Mucosa of stomach (tissue), 1 donor: ENCODE data around the gene GMDS.

ENCODE experiments used
- H3K27me3 ChIP-seq: one replicate; pipeline ENCODE4 v1.7.0; 2013; ENCODE audit warnings: mild to moderate bottlenecking, low read length; ENCODE audit not compliant: control insufficient read depth, insufficient read depth
- H3K36me3 ChIP-seq: one replicate; pipeline ENCODE4 v1.7.0; 2013; ENCODE audit warnings: low read length; ENCODE audit not compliant: control insufficient read depth, insufficient read depth
- H3K4me1 ChIP-seq: one replicate; pipeline ENCODE4 v1.7.0; 2013; ENCODE audit warnings: mild to moderate bottlenecking, low read length; ENCODE audit not compliant: control insufficient read depth, insufficient read depth
- H3K4me3 ChIP-seq: one replicate; pipeline ENCODE4 v1.7.0; 2013; ENCODE audit warnings: low read length
- H3K9ac ChIP-seq: one replicate; pipeline ENCODE4 v1.7.0; 2013; ENCODE audit warnings: mild to moderate bottlenecking, low read length, moderate library complexity
- H3K9me3 ChIP-seq: one replicate; pipeline ENCODE4 v1.7.0; 2013; ENCODE audit warnings: mild to moderate bottlenecking, low read length, moderate library complexity; ENCODE audit not compliant: control insufficient read depth
- donor health status: Pancreatic carcinoma.

GMDS gene

GRCh38 chr6:2197177-2197671, 48.2 kb downstream of the GMDS start:
- Histone ChIP-seq H3K9me3 (no peaks in the 10 kb centered on the region), H3K27me3 (no peaks in the 10 kb centered on the region), H3K9ac (no peak overlapping the region), H3K36me3 (no peaks in the 10 kb centered on the region), H3K4me3 (no peak overlapping the region), H3K4me1 (no peaks in the 10 kb centered on the region)

DNA sequence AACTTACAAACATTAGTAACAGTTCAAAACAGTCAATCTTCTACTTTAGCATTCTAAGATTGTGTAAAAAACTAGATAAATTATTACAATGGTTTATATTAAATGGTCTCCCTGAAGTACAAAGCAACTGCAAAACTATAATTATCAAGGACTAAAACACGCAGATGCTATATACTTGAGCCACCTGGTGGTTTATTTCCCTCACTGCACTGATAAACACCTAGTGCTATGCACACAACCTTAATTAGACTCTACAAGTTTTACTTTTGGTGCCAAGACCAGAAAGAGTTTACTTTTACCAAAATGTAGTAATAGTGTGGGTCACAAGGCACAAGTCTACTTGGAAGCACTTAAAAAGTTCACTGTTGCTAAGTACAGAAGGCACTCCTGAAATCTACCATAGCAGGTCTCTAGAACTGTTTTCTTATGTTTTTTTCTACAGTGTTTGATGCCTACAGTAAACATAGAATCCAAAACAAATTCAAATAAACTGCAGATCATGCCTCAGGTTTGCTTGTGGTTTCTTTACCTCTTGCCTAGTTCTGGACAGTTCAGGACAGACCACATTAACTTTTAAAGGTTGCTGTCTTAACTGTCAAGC, 49.2 kb downstream of the GMDS start:
- H3K27me3 ChIP-seq: no peaks in the 10 kb centered on the region
- no peaks in the 10 kb centered on the region for H3K9me3 ChIP-seq
- no peaks in the 10 kb centered on the region for H3K4me1 ChIP-seq
- no peak overlapping the region for H3K9ac ChIP-seq
- no peaks in the 10 kb centered on the region for H3K36me3 ChIP-seq
- H3K4me3 ChIP-seq: no peak overlapping the region

- Histone ChIP-seq H3K9ac (no peak overlapping the region), H3K4me1 (no peaks in the 10 kb centered on the region), H3K27me3 (no peaks in the 10 kb centered on the region)
Observed at GRCh38 chr6:2194643-2195042, 50.8 kb downstream of the GMDS start.

DNA sequence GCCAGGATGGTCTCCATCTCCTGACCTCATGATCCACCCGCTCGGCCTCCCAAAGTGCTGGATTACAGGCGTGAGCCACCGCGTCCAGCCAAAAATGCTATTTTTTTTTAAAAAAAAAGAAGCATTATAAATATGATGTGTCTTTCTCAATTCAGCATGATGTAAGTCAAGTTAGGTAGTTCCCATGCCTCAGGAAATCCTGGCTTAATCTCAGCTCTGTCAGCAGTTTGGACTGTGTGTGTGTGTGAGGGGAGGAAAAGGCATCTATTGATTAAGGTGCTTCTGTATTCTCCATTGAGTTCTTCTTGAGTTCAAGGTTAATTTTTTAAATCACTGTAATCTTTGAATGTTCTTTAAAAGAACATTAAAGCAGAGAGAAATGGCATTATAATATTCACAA, 51.5 kb downstream of the GMDS start:
- Histone ChIP-seq H3K4me3 (no peak overlapping the region), H3K4me1 (no peaks in the 10 kb centered on the region)

More at GRCh38 chr6:2194643-2195042, 50.8 kb downstream of the GMDS start:
- no peaks in the 10 kb centered on the region for H3K9me3 ChIP-seq
- H3K36me3 ChIP-seq: no peaks in the 10 kb centered on the region
- no peak overlapping the region for H3K4me3 ChIP-seq

GRCh38 chr6:2192976-2193375, 52.4 kb downstream of the GMDS start:
- Histone ChIP-seq H3K27me3 (no peaks in the 10 kb centered on the region), H3K4me1 (no peaks in the 10 kb centered on the region), H3K36me3 (no peaks in the 10 kb centered on the region), H3K4me3 (no peak overlapping the region), H3K9me3 (no peaks in the 10 kb centered on the region), H3K9ac (no peak overlapping the region)

More for the DNA sequence above, 51.5 kb downstream of the GMDS start:
- Histone ChIP-seq H3K27me3 (no peaks in the 10 kb centered on the region), H3K9ac (no peak overlapping the region), H3K9me3 (no peaks in the 10 kb centered on the region), H3K36me3 (no peaks in the 10 kb centered on the region)

- H3K4me3 ChIP-seq: no peak overlapping the region
- no peak overlapping the region for H3K9ac ChIP-seq
- H3K27me3 ChIP-seq: no peaks in the 10 kb centered on the region
- no peaks in the 10 kb centered on the region for H3K9me3 ChIP-seq
- no peaks in the 10 kb centered on the region for H3K4me1 ChIP-seq
- no peaks in the 10 kb centered on the region for H3K36me3 ChIP-seq
Observed at GRCh38 chr6:2191390-2191740, 54.0 kb downstream of the GMDS start.

DNA sequence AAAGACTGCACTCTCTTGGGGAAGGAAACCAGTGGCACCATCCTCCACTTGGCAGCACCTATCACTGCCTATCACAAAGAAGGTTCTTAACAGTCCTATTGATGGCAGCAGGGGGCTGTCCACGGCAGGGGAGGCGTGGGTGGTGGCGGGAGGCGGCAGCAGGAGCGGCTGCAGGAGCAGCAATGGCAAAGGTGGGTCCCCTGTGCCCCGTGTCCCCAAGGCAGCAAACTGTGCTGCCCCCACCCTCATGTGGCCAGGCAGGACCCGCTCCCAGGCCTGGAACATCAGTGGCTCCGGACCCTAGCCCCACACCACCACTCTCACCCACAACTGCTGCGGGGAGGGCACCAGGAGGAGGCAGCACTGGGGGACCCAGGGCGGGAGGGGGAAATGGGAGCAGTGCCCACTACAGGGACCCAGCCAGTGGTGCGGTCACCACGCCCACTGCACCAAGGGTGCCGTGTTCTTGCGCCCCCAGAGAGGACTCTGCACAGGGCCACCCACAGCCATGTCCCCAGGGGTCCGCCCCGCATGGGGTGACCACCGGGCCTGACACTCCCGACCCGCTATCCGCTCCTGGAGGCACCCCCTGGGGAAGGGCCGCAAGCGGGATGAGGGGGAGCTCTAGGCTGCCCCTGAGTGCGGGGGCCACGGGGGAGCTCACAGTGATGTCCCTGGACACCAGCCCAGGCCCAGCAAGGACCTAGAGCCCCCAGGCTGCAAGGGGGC, 54.6 kb downstream of the GMDS start:
- H3K36me3 ChIP-seq: no peaks in the 10 kb centered on the region
- no peak overlapping the region for H3K4me3 ChIP-seq
- no peak overlapping the region for H3K9ac ChIP-seq
- no peaks in the 10 kb centered on the region for H3K4me1 ChIP-seq
- no peaks in the 10 kb centered on the region for H3K27me3 ChIP-seq
- H3K9me3 ChIP-seq: no peaks in the 10 kb centered on the region

- H3K9me3 ChIP-seq: no peaks in the 10 kb centered on the region
- no peaks in the 10 kb centered on the region for H3K4me1 ChIP-seq
- H3K9ac ChIP-seq: no peak overlapping the region
- no peaks in the 10 kb centered on the region for H3K27me3 ChIP-seq
- H3K36me3 ChIP-seq: no peaks in the 10 kb centered on the region
- no peak overlapping the region for H3K4me3 ChIP-seq
Observed at GRCh38 chr6:2188856-2189384, 56.5 kb downstream of the GMDS start.

GRCh38 chr6:2188397-2188796, 57.0 kb downstream of the GMDS start:
- H3K9ac ChIP-seq: no peak overlapping the region
- no peaks in the 10 kb centered on the region for H3K9me3 ChIP-seq
- H3K36me3 ChIP-seq: no peaks in the 10 kb centered on the region
- no peaks in the 10 kb centered on the region for H3K27me3 ChIP-seq
- no peak overlapping the region for H3K4me3 ChIP-seq
- no peaks in the 10 kb centered on the region for H3K4me1 ChIP-seq

- Histone ChIP-seq H3K4me1 (no peaks in the 10 kb centered on the region), H3K36me3 (no peaks in the 10 kb centered on the region), H3K9ac (no peak overlapping the region), H3K27me3 (no peaks in the 10 kb centered on the region), H3K4me3 (no peak overlapping the region), H3K9me3 (no peaks in the 10 kb centered on the region)
Observed at GRCh38 chr6:2187826-2188225, 57.6 kb downstream of the GMDS start.

DNA sequence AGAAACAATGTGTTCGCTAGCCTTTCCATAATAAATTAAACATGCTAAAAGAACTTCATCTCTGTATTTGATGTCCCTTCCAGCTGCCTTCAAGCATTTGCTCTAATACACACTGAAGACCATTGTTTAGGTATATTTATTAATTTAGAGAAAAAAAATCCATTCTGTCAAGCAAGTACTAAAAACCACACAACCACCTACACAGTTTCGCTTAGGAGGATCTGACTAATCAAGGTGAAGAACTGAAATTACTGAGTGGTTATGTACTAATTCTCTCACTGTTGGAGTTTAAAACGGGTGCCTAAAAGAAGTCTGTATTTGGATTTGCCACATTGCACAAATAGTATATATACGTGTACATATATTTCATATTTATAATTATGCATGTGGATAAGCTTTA, 58.9 kb downstream of the GMDS start:
- Histone ChIP-seq H3K9me3 (no peaks in the 10 kb centered on the region), H3K27me3 (no peaks in the 10 kb centered on the region), H3K9ac (no peak overlapping the region), H3K4me1 (no peaks in the 10 kb centered on the region), H3K36me3 (no peaks in the 10 kb centered on the region), H3K4me3 (no peak overlapping the region)

DNA sequence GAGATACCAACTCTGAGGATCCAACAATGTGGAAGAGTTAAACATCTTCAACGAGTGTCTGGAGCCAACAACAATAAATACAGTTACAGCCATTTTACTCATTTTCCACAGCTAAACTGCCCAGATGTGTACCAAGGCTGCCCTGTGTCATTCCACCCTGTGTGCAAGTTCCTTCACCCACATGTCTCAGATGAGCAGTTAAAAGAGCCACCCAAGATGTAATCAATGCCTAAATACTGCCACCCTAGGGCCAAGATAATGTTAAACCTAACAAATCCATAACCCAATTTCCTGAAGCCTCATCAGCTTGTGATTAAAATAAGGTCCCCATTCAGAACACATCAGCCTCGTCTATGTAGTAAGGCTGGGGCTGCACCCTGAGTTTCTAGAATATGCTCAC, 59.9 kb downstream of the GMDS start:
- Histone ChIP-seq H3K9ac (no peak overlapping the region), H3K36me3 (no peaks in the 10 kb centered on the region), H3K4me3 (no peak overlapping the region), H3K4me1 (no peaks in the 10 kb centered on the region), H3K9me3 (no peaks in the 10 kb centered on the region), H3K27me3 (no peaks in the 10 kb centered on the region)
